Astrocyte (in vitro differentiated cells and primary cell): ENCODE results near the gene PRKCA. TPM values are rescaled to one million over a fixed set of nuclear protein-coding genes. Genes with fewer than 3 reads are reported as not detected.

Source experiments
- DNase-seq: peaks from one replicate; pipeline ENCODE4 v3.0.0-alpha.2; 2010; ENCODE audit warnings: low read depth
- FAIRE-seq: peaks from 2 replicates; lab custom pipeline; 2011; peaks lifted over from hg19 to GRCh38; lab: Jason Lieb, UNC
- H2AFZ ChIP-seq: 2 replicates; pipeline ENCODE4 v1.6.0; 2012; ENCODE audit warnings: low read depth, low read length, inconsistent platforms
- H3K27ac ChIP-seq: 2 replicates; pipeline ENCODE4 v1.5.1; 2011; ENCODE audit warnings: low read depth, low read length, inconsistent platforms
- H3K27me3 ChIP-seq: 2 replicates; pipeline ENCODE4 v1.6.0; 2011; ENCODE audit warnings: low read length, inconsistent platforms; ENCODE audit not compliant: insufficient read depth
- H3K36me3 ChIP-seq: 2 replicates; pipeline ENCODE4 v1.5.1; 2011; ENCODE audit warnings: low read length, inconsistent platforms; ENCODE audit not compliant: insufficient read depth
- H3K4me1 ChIP-seq: 2 replicates; pipeline ENCODE4 v1.5.1; 2011; ENCODE audit warnings: low read length, inconsistent platforms; ENCODE audit not compliant: insufficient read depth
- H3K4me2 ChIP-seq: 2 replicates; pipeline ENCODE4 v1.6.0; 2012; ENCODE audit warnings: low read length, inconsistent platforms
- H3K4me3 ChIP-seq: 2 replicates; pipeline ENCODE4 v1.5.1; 2011; ENCODE audit warnings: low read depth, mild to moderate bottlenecking, low read length, inconsistent platforms; ENCODE audit not compliant: insufficient read depth
- H3K79me2 ChIP-seq: 2 replicates; pipeline ENCODE4 v1.6.0; 2012; ENCODE audit warnings: mild to moderate bottlenecking, low read length, inconsistent platforms; ENCODE audit not compliant: insufficient read depth
- H3K9ac ChIP-seq: 2 replicates; pipeline ENCODE4 v1.6.0; 2012; ENCODE audit warnings: mild to moderate bottlenecking, low read length, inconsistent platforms
- H3K9me3 ChIP-seq: 2 replicates; pipeline ENCODE4 v1.5.1; 2012; ENCODE audit warnings: low read depth, mild to moderate bottlenecking, low read length, inconsistent platforms; ENCODE audit not compliant: insufficient read depth
- H4K20me1 ChIP-seq: 2 replicates; pipeline ENCODE4 v1.6.0; 2012; ENCODE audit warnings: low read length, inconsistent platforms; ENCODE audit not compliant: insufficient read depth
- H3K27ac Mint-ChIP-seq: one replicate; pipeline ENCODE4 v1.8.0; 2021; ENCODE audit warnings: mild to moderate bottlenecking, mixed read lengths; ENCODE audit not compliant: unreplicated experiment
- H3K27me3 Mint-ChIP-seq: one replicate; pipeline ENCODE4 v1.8.0; 2021; ENCODE audit warnings: low read depth, mixed read lengths; ENCODE audit not compliant: unreplicated experiment
- H3K36me3 Mint-ChIP-seq: one replicate; pipeline ENCODE4 v1.8.0; 2021; ENCODE audit warnings: low read depth, mixed read lengths; ENCODE audit not compliant: unreplicated experiment
- H3K4me1 Mint-ChIP-seq: one replicate; pipeline ENCODE4 v1.8.0; 2021; ENCODE audit warnings: low read depth, mixed read lengths; ENCODE audit not compliant: unreplicated experiment
- H3K4me3 Mint-ChIP-seq: one replicate; pipeline ENCODE4 v1.8.0; 2021; ENCODE audit warnings: mild to moderate bottlenecking, moderate library complexity, mixed read lengths; ENCODE audit not compliant: unreplicated experiment
- H3K9me3 Mint-ChIP-seq: one replicate; pipeline ENCODE4 v1.8.0; 2021; ENCODE audit warnings: mild to moderate bottlenecking, mixed read lengths; ENCODE audit not compliant: unreplicated experiment
- CTCF ChIP-seq: IDR thresholded peaks from 2 replicates; pipeline ENCODE4 v1.5.1; 2011; ENCODE audit warnings: low read depth, mild to moderate bottlenecking, inconsistent platforms, low read length, moderate library complexity; ENCODE audit not compliant: insufficient read depth
- EZH2 ChIP-seq: IDR thresholded peaks from 2 replicates; pipeline ENCODE4 v1.6.1; 2012; ENCODE audit warnings: mild to moderate bottlenecking, low read length, inconsistent platforms; ENCODE audit not compliant: insufficient read depth
- total RNA-seq: library from RNA; stranded (reverse); gene quantifications from 2 replicates; pipeline ENCODE4 v1.2.1, GENCODE V29; 2021

Gene PRKCA
- total RNA-seq, 1 donor from 2014 or later: 49.9 TPM

DNA sequence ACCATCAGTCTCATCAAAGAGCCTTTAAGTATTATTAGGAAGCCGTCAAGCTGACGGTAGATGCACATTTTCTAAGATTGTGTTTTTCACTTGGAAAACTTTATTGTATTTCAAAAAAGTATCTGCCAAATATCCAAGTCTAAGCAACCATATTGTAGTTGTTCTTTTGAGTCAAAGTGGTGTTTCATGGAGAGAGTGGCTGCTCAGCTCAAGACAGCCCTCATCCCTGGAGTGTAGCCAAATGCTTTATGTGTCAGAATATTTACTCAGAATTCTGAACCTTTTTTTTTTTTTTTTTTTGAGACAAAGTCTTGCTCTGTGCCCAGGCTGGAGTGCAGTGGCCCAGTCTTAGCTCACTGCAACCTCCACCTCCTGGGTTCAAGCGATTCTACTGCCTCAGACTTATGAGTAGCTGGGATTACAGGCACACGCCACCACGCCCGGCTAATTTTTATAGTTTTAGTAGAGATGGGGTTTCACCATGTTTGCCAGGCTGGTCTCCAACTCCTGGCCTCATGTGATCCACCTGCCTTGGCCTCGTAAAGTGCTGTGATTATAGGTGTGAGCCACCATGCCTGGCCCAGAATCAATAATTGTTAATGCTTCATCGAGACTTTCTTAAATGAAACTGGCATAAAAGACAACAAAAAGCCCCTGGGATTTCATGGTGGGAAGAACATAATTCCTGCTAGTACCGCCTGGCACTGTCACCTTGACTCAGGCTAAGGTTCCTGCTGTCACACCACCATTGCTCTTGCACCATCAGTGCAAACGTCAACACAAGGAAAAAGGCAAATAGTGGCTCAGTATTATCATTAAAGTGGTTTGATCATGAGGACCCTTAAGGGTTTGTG lies 45.5 kb downstream of the PRKCA start:
- Mint-ChIP-seq H3K9me3 (no peaks in the 10 kb centered on the region), H3K36me3 (no peaks in the 10 kb centered on the region), H3K4me3 (no peak overlapping the region), H3K27ac (no peak overlapping the region), H3K4me1 (peaks cover 26% of the 10 kb centered on the region), H3K27me3 (no peaks in the 10 kb centered on the region)
- Histone ChIP-seq H3K4me1 (peaks cover 18% of the 10 kb centered on the region), H3K4me3 (no peak overlapping the region), H4K20me1 (peaks cover 70% of the 10 kb centered on the region), H2AFZ (no peak overlapping the region), H3K36me3 (no peaks in the 10 kb centered on the region), H3K79me2 (peaks cover 73% of the 10 kb centered on the region), H3K4me2 (peak overlapping the region; percentile 69), H3K9ac (no peak overlapping the region), H3K27ac (no peak overlapping the region), H3K9me3 (no peaks in the 10 kb centered on the region), H3K27me3 (no peaks in the 10 kb centered on the region)
- no peak for DNase-seq
- TF ChIP-seq EZH2: no peak
- TF ChIP-seq CTCF: no peak
- no peak for FAIRE-seq

GRCh38 chr17:66348584-66349165 lies 46.3 kb downstream of the PRKCA start:
- FAIRE-seq: no peak
- peak overlapping the region; percentile 20 for H3K9ac ChIP-seq

More at GRCh38 chr17:66348584-66349165, 46.3 kb downstream of the PRKCA start:
- no peak for TF ChIP-seq CTCF
- no peak for TF ChIP-seq EZH2
- Mint-ChIP-seq H3K27ac (no peak overlapping the region), H3K4me3 (peak overlapping the region; percentile 7), H3K4me1 (peaks cover 27% of the 10 kb centered on the region), H3K27me3 (no peaks in the 10 kb centered on the region), H3K9me3 (no peaks in the 10 kb centered on the region), H3K36me3 (no peaks in the 10 kb centered on the region)
- Histone ChIP-seq H3K27ac (peak overlapping the region; percentile 9), H4K20me1 (peaks cover 71% of the 10 kb centered on the region), H3K9me3 (no peaks in the 10 kb centered on the region), H3K79me2 (peaks cover 68% of the 10 kb centered on the region), H3K36me3 (no peaks in the 10 kb centered on the region), H3K27me3 (no peaks in the 10 kb centered on the region), H3K4me3 (no peak overlapping the region), H3K4me1 (peaks cover 19% of the 10 kb centered on the region), H3K4me2 (peak overlapping the region; percentile 69), H2AFZ (no peak overlapping the region)
- peak; percentile 84 for DNase-seq
